IgD-negative memory B cell (primary cell): ENCODE results near the gene ACSL5. TPM values are rescaled to one million over a fixed set of nuclear protein-coding genes. Genes with fewer than 3 reads are reported as not detected.
"Not testable (repeated sequence)": the region's sequence is repeated elsewhere in the genome, so short reads cannot be mapped to it uniquely, and the experiment has no call there.

Experiments used
- H3K27ac Mint-ChIP-seq, 3 donors: one replicate each; pipeline ENCODE4 v1.8.0; 2020 to 2022; ENCODE audit warnings: mild to moderate bottlenecking in 3 of 3, mixed read lengths in 3 of 3, moderate library complexity in 1 of 3
- H3K27me3 Mint-ChIP-seq: one replicate; pipeline ENCODE4 v1.8.0; 2021; ENCODE audit warnings: mixed read lengths
- H3K36me3 Mint-ChIP-seq: one replicate; pipeline ENCODE4 v1.8.0; 2020; ENCODE audit warnings: mild to moderate bottlenecking, mixed read lengths
- H3K4me1 Mint-ChIP-seq, 3 donors: one replicate each; pipeline ENCODE4 v1.8.0; 2020 to 2022; ENCODE audit warnings: mixed read lengths in 3 of 3, mild to moderate bottlenecking in 1 of 3
- H3K4me3 Mint-ChIP-seq, 4 donors: one replicate each; pipeline ENCODE4 v1.8.0; 2020 to 2022; ENCODE audit warnings: mild to moderate bottlenecking in 4 of 4, mixed read lengths in 4 of 4, moderate library complexity in 3 of 4
- H3K9me3 Mint-ChIP-seq, 3 donors: one replicate each; pipeline ENCODE4 v1.8.0; 2020 to 2021; ENCODE audit warnings: mixed read lengths in 3 of 3, mild to moderate bottlenecking in 1 of 3
- polyA plus RNA-seq: library from polyadenylated mRNA; unstranded; fragments of 300-500 nt; fragmentation: Illumina TruSeq; gene quantifications from one replicate; pipeline ENCODE4 v1.2.3, GENCODE V29; 2021

Gene ACSL5
- polyA plus RNA-seq, 1 donor from 2014 or later = 52.3 TPM

GRCh38 chr10:112379635-112380296 is 5.8 kb downstream of the ACSL5 start:
- Mint-ChIP-seq H3K36me3 (peaks cover 9% of the 10 kb centered on the region), H3K4me3 (peak overlapping the region in 3 of 4 donors; percentile 55 to 67 (median 65)), H3K27ac (peak overlapping the region in 2 of 3 donors; percentile 25 to 40), H3K27me3 (no peaks in the 10 kb centered on the region), H3K4me1 (peaks cover 39 to 47% (median 40%) of the 10 kb centered on the region in 3 donors), H3K9me3 (no peaks in the 10 kb centered on the region)

GRCh38 chr10:112382515-112383235 is 8.8 kb downstream of the ACSL5 start:
- H3K36me3 Mint-ChIP-seq = peaks cover 9% of the 10 kb centered on the region
- no peaks in the 10 kb centered on the region for H3K27me3 Mint-ChIP-seq
- H3K4me3 Mint-ChIP-seq = peak overlapping the region in 2 of 4 donors; percentile 32 to 55
- H3K4me1 Mint-ChIP-seq = peaks cover 34 to 48% (median 46%) of the 10 kb centered on the region in 3 donors
- H3K9me3 Mint-ChIP-seq = no peaks in the 10 kb centered on the region
- H3K27ac Mint-ChIP-seq = no peak overlapping the region

GRCh38 chr10:112383325-112383724 is 9.4 kb downstream of the ACSL5 start:
- peaks cover 34 to 47% (median 46%) of the 10 kb centered on the region in 3 donors for H3K4me1 Mint-ChIP-seq
- peaks cover 9% of the 10 kb centered on the region for H3K36me3 Mint-ChIP-seq
- H3K27me3 Mint-ChIP-seq = no peaks in the 10 kb centered on the region
- H3K4me3 Mint-ChIP-seq = no peak overlapping the region
- no peak overlapping the region for H3K27ac Mint-ChIP-seq
- no peaks in the 10 kb centered on the region for H3K9me3 Mint-ChIP-seq

- H3K4me1 Mint-ChIP-seq = peaks cover 38 to 54% (median 51%) of the 10 kb centered on the region in 3 donors
- peak overlapping the region in 1 of 3 donors; percentile 45 for H3K27ac Mint-ChIP-seq
- H3K9me3 Mint-ChIP-seq = no peaks in the 10 kb centered on the region
- H3K27me3 Mint-ChIP-seq = no peaks in the 10 kb centered on the region
- H3K36me3 Mint-ChIP-seq = peaks cover 9% of the 10 kb centered on the region
- peak overlapping the region in 1 of 4 donors; percentile 71 for H3K4me3 Mint-ChIP-seq
Observed at GRCh38 chr10:112384141-112384540, 10.2 kb downstream of the ACSL5 start.

- Mint-ChIP-seq H3K36me3 (peaks cover 8% of the 10 kb centered on the region), H3K4me3 (no peak overlapping the region), H3K27ac (no peak overlapping the region), H3K9me3 (no peaks in the 10 kb centered on the region), H3K4me1 (peaks cover 38 to 60% (median 51%) of the 10 kb centered on the region in 3 donors), H3K27me3 (no peaks in the 10 kb centered on the region)
Observed at GRCh38 chr10:112385201-112385600, 11.3 kb downstream of the ACSL5 start.

GRCh38 chr10:112388056-112388455 is 14.1 kb downstream of the ACSL5 start:
- Mint-ChIP-seq H3K4me1 (peaks cover 34 to 55% (median 43%) of the 10 kb centered on the region in 3 donors), H3K27ac (peak overlapping the region in 2 of 3 donors; percentile 39 to 54)
- H3K9me3 Mint-ChIP-seq, H3K4me3 Mint-ChIP-seq, H3K36me3 Mint-ChIP-seq, H3K27me3 Mint-ChIP-seq: not testable (repeated sequence)

GRCh38 chr10:112388548-112388947 is 14.6 kb downstream of the ACSL5 start:
- Mint-ChIP-seq H3K27me3 (no peaks in the 10 kb centered on the region), H3K36me3 (peaks cover 4% of the 10 kb centered on the region), H3K4me3 (peak overlapping the region in 1 of 4 donors; percentile 58), H3K4me1 (peaks cover 32 to 60% (median 45%) of the 10 kb centered on the region in 3 donors), H3K27ac (peak overlapping the region in 2 of 3 donors; percentile 39 to 54), H3K9me3 (no peaks in the 10 kb centered on the region)

- H3K4me3 Mint-ChIP-seq = peak overlapping the region in 2 of 4 donors; percentile 58 to 65
- H3K9me3 Mint-ChIP-seq = no peaks in the 10 kb centered on the region
- H3K36me3 Mint-ChIP-seq = no peaks in the 10 kb centered on the region
- H3K4me1 Mint-ChIP-seq = peaks cover 31 to 56% (median 43%) of the 10 kb centered on the region in 3 donors
- H3K27me3 Mint-ChIP-seq = no peaks in the 10 kb centered on the region
- H3K27ac Mint-ChIP-seq = peak overlapping the region; percentile 39 to 88 (median 77)
Observed at GRCh38 chr10:112389271-112389822, 15.4 kb downstream of the ACSL5 start.

GRCh38 chr10:112390125-112390703 is 16.3 kb downstream of the ACSL5 start:
- Mint-ChIP-seq H3K27me3 (no peaks in the 10 kb centered on the region), H3K4me1 (peaks cover 27 to 49% (median 36%) of the 10 kb centered on the region in 3 donors), H3K9me3 (no peaks in the 10 kb centered on the region), H3K4me3 (no peak overlapping the region), H3K27ac (peak overlapping the region in 2 of 3 donors; percentile 39 to 88), H3K36me3 (no peaks in the 10 kb centered on the region)

GRCh38 chr10:112393341-112393740 is 19.4 kb downstream of the ACSL5 start:
- Mint-ChIP-seq H3K4me3 (no peak overlapping the region), H3K27me3 (no peaks in the 10 kb centered on the region), H3K27ac (peak overlapping the region in 2 of 3 donors; percentile 25 to 56), H3K4me1 (peaks cover 13 to 24% (median 21%) of the 10 kb centered on the region in 3 donors), H3K9me3 (no peaks in the 10 kb centered on the region), H3K36me3 (no peaks in the 10 kb centered on the region)

GRCh38 chr10:112393827-112394226 is 19.9 kb downstream of the ACSL5 start:
- H3K27ac Mint-ChIP-seq = no peak overlapping the region
- no peaks in the 10 kb centered on the region for H3K9me3 Mint-ChIP-seq
- peaks cover 8 to 19% (median 16%) of the 10 kb centered on the region in 3 donors for H3K4me1 Mint-ChIP-seq
- no peaks in the 10 kb centered on the region for H3K27me3 Mint-ChIP-seq
- no peaks in the 10 kb centered on the region for H3K36me3 Mint-ChIP-seq
- H3K4me3 Mint-ChIP-seq = no peak overlapping the region

GRCh38 chr10:112394475-112394875 is 20.6 kb downstream of the ACSL5 start:
- Mint-ChIP-seq H3K4me3 (no peak overlapping the region), H3K9me3 (no peaks in the 10 kb centered on the region), H3K36me3 (no peaks in the 10 kb centered on the region), H3K27me3 (no peaks in the 10 kb centered on the region), H3K4me1 (peaks cover 3 to 13% (median 9%) of the 10 kb centered on the region in 3 donors), H3K27ac (no peak overlapping the region)

GRCh38 chr10:112395809-112396530 is 22.1 kb downstream of the ACSL5 start:
- Mint-ChIP-seq H3K27ac (no peak overlapping the region), H3K36me3 (peaks cover 2% of the 10 kb centered on the region), H3K9me3 (no peaks in the 10 kb centered on the region), H3K4me3 (no peak overlapping the region), H3K27me3 (no peaks in the 10 kb centered on the region), H3K4me1 (peaks cover 0 to 10% (median 4%) of the 10 kb centered on the region in 3 donors)

GRCh38 chr10:112397592-112397991 is 23.7 kb downstream of the ACSL5 start:
- H3K36me3 Mint-ChIP-seq = peaks cover 4% of the 10 kb centered on the region
- no peaks in the 10 kb centered on the region for H3K9me3 Mint-ChIP-seq
- peaks cover 0 to 6% (median 2%) of the 10 kb centered on the region in 3 donors for H3K4me1 Mint-ChIP-seq
- H3K4me3 Mint-ChIP-seq = no peak overlapping the region
- H3K27me3 Mint-ChIP-seq = no peaks in the 10 kb centered on the region
- H3K27ac Mint-ChIP-seq = no peak overlapping the region
